MCF 10A (cell line): ENCODE results near the gene HCCS. TPM values are rescaled to one million over a fixed set of nuclear protein-coding genes. Genes with fewer than 3 reads are reported as not detected.
A peak's percentile ranks its signal among the peaks of the same experiment; 100 is the strongest.

Source experiments
- BruUV-seq: library from RNA; stranded (reverse); fragments of 400-500 nt; replicated peaks from 2 replicates; lab custom pipeline; 2021; lab: Mats Ljungman, UMichigan
- CTCF ChIA-PET: fragments of 300-600 bp; sonication (Branson Sonifier 250); formaldehyde crosslinking; extraction: SDS; loops from one replicate; lab custom pipeline; 2021; ENCODE audit warnings: antibody characterized with exemption, inconsistent platforms; lab: Yijun Ruan, JAX
- POLR2A ChIA-PET: fragments of 300-600, 350-650 bp; sonication (Branson Sonifier 250); formaldehyde crosslinking; extraction: SDS; loops from one replicate; lab custom pipeline; 2020; ENCODE audit warnings: antibody characterized with exemption, inconsistent platforms; lab: Yijun Ruan, JAX
- DNase-seq: peaks from one replicate; pipeline ENCODE4 v3.0.0-alpha.2; 2018; ENCODE audit not compliant: unreplicated experiment
- H3K27ac Mint-ChIP-seq: one replicate; pipeline ENCODE4 v1.8.0; 2022; ENCODE audit warnings: mild to moderate bottlenecking, low read depth, mixed read lengths; ENCODE audit not compliant: unreplicated experiment
- H3K27me3 Mint-ChIP-seq: one replicate; pipeline ENCODE4 v1.8.0; 2022; ENCODE audit warnings: mixed read lengths; ENCODE audit not compliant: insufficient read depth, unreplicated experiment
- H3K36me3 Mint-ChIP-seq: one replicate; pipeline ENCODE4 v1.8.0; 2022; ENCODE audit warnings: mild to moderate bottlenecking, moderate library complexity, mixed read lengths; ENCODE audit not compliant: insufficient read depth, unreplicated experiment
- H3K4me1 Mint-ChIP-seq: one replicate; pipeline ENCODE4 v1.8.0; 2022; ENCODE audit warnings: mixed read lengths; ENCODE audit not compliant: insufficient read depth, unreplicated experiment
- H3K4me3 Mint-ChIP-seq: one replicate; pipeline ENCODE4 v1.8.0; 2022; ENCODE audit warnings: mild to moderate bottlenecking, moderate library complexity, mixed read lengths; ENCODE audit not compliant: unreplicated experiment
- H3K9me3 Mint-ChIP-seq: one replicate; pipeline ENCODE4 v1.8.0; 2022; ENCODE audit warnings: mixed read lengths; ENCODE audit not compliant: unreplicated experiment
- CTCF ChIP-seq: fragments of 200-600 bp; IDR thresholded peaks from one replicate; pipeline ENCODE4 v1.8.0; 2022; ENCODE audit warnings: antibody characterized with exemption, mild to moderate bottlenecking; ENCODE audit not compliant: unreplicated experiment
- intact Hi-C: fragments of 100-400 bp; cut with micrococcal nuclease; formaldehyde crosslinking; loops from 2 replicates; pipeline ENCODE4 v1.14.1; 2022
- total RNA-seq: library from RNA; stranded (reverse); gene quantifications from 2 replicates; pipeline ENCODE4 v1.2.3, GENCODE V29; 2022

HCCS gene
- total RNA-seq, 1 experiment from 2014 or later, result 41.0 TPM

GRCh38 chrX:11100281-11101035, 10.7 kb upstream of the HCCS start:
- ChIA-PET CTCF (interaction anchor here (0.5 to 2.1 kb wide), 15 partner anchors 10 to 1229 kb away, joined by 3 to 30 read pairs (median 3); partner anchors contain the start of gene HCCS), POLR2A (interaction anchor here (0.9 to 1.6 kb wide), 3 partner anchors 40 to 481 kb away, joined by 3 to 4 read pairs (median 4); no protein-coding TSS in a partner anchor)
- no peak overlapping the region for H3K4me3 Mint-ChIP-seq
- peak; percentile 51 for TF ChIP-seq CTCF
- H3K4me1 Mint-ChIP-seq, result no peaks in the 10 kb centered on the region
- intact Hi-C loops, result loop anchor here (1.0 to 2.0 kb wide), 3 partner anchors 378 to 910 kb away; no protein-coding TSS in a partner anchor
- no peaks in the 10 kb centered on the region for H3K27me3 Mint-ChIP-seq
- peak; percentile 72 for DNase-seq
- no TSS peak for BruUV-seq
- no peaks in the 10 kb centered on the region for H3K36me3 Mint-ChIP-seq
- no peaks in the 10 kb centered on the region for H3K9me3 Mint-ChIP-seq
- H3K27ac Mint-ChIP-seq, result peak overlapping the region; percentile 44

DNA sequence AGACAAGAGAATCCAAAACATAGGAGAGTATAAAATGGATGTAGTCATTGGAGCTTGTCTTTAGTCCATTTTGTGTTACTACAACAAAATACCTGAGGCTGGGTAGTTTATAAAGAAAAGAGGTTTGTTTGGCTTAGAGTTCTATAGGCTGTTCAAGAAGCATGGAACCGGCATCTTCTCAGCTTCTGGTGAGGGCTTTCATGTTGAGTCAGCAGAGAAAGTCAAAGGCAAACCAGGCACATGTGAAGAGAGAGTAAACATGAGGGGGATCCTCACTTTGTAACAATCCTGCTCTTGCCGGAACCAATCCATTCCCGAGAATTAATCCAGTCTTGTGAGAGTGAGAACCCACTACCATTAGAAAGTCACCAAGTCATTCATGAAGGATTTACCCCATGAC, 8.1 kb upstream of the HCCS start:
- no peak overlapping the region for H3K27ac Mint-ChIP-seq
- CTCF ChIA-PET, result interaction anchor here (0.5 to 1.1 kb wide), 6 partner anchors 168 to 1203 kb away, joined by 3 to 4 read pairs (median 3); no protein-coding TSS in a partner anchor
- POLR2A ChIA-PET, result no interaction called here
- no peaks in the 10 kb centered on the region for H3K36me3 Mint-ChIP-seq
- no peaks in the 10 kb centered on the region for H3K27me3 Mint-ChIP-seq
- DNase-seq, result no peak
- H3K9me3 Mint-ChIP-seq, result no peaks in the 10 kb centered on the region
- TF ChIP-seq CTCF, result no peak
- intact Hi-C loops, result no loop called here
- no peaks in the 10 kb centered on the region for H3K4me1 Mint-ChIP-seq
- BruUV-seq, result no TSS peak
- H3K4me3 Mint-ChIP-seq, result no peak overlapping the region

- no peaks in the 10 kb centered on the region for H3K9me3 Mint-ChIP-seq
- H3K36me3 Mint-ChIP-seq, result no peaks in the 10 kb centered on the region
- no peak overlapping the region for H3K4me3 Mint-ChIP-seq
- POLR2A ChIA-PET, result interaction anchor here (0.6 kb wide), 1 partner anchor 29 kb away, joined by 3 read pairs; no protein-coding TSS in a partner anchor
- no peak for TF ChIP-seq CTCF
- no TSS peak for BruUV-seq
- H3K27me3 Mint-ChIP-seq, result no peaks in the 10 kb centered on the region
- CTCF ChIA-PET, result interaction anchor here (0.6 to 1.1 kb wide), 6 partner anchors 73 to 1204 kb away, joined by 3 to 4 read pairs (median 3); no protein-coding TSS in a partner anchor
- intact Hi-C loops, result no loop called here
- no peak overlapping the region for H3K27ac Mint-ChIP-seq
- no peaks in the 10 kb centered on the region for H3K4me1 Mint-ChIP-seq
- DNase-seq, result no peak
Observed at GRCh38 chrX:11103751-11104150, 7.4 kb upstream of the HCCS start.

- ChIA-PET CTCF (interaction anchor here (0.7 to 1.1 kb wide), 3 partner anchors 28 to 395 kb away, joined by 3 to 4 read pairs (median 3); no protein-coding TSS in a partner anchor), POLR2A (no interaction called here)
- no peak overlapping the region for H3K4me3 Mint-ChIP-seq
- intact Hi-C loops, result no loop called here
- no peaks in the 10 kb centered on the region for H3K9me3 Mint-ChIP-seq
- no TSS peak for BruUV-seq
- TF ChIP-seq CTCF, result no peak
- H3K4me1 Mint-ChIP-seq, result no peaks in the 10 kb centered on the region
- peak; percentile 54 for DNase-seq
- H3K27ac Mint-ChIP-seq, result no peak overlapping the region
- no peaks in the 10 kb centered on the region for H3K36me3 Mint-ChIP-seq
- no peaks in the 10 kb centered on the region for H3K27me3 Mint-ChIP-seq
Observed at GRCh38 chrX:11105080-11105479, 6.1 kb upstream of the HCCS start.
